GM04503 (cell line): ENCODE measurements around the gene CBLB.
"Not testable (repeated sequence)": the region's sequence is repeated elsewhere in the genome, so short reads cannot be mapped to it uniquely, and the experiment has no call there.

Experiments
- DNase-seq: peaks from one replicate; pipeline ENCODE4 v3.0.0-alpha.2; 2012; ENCODE audit warnings: low read depth

The CBLB gene

DNA sequence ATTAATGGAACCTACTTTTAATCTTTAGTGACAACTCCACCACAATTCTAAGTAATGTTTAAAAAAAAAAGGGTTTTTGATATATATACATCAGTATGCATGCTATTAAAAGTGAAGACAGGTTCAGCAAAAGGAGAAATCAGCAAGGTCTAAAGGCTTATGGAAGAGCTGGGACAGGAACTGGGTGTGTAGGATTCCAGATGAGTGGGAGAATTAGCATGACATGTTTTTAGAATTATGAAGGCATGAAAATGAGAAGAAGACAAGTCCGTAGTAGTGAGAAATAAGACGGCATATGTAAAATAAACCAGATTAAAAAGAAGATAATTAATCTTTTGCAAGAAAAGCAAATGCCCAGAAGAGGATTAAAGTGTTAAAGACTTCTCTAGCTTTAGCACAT, 52.0 kb downstream of the CBLB start:
- DNase-seq = no peak

DNA sequence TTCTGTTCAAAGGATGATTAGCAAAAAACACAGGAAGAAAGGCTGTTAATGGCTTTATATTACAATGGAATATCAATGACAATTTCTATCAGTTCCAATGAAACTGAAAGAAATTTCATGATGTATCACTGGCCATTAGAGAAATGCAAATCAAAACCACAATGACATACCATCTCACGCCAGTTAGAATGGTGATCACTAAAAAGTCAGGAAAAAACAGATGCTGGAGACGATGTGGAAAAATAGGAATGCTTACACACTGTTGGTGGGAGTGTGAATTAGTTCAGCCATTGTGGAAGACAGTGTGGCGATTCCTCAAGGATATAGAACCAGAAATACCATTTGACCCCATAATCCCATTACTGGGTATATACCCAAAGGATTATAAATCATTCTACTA, 53.5 kb downstream of the CBLB start:
- not testable (repeated sequence) for DNase-seq

DNA sequence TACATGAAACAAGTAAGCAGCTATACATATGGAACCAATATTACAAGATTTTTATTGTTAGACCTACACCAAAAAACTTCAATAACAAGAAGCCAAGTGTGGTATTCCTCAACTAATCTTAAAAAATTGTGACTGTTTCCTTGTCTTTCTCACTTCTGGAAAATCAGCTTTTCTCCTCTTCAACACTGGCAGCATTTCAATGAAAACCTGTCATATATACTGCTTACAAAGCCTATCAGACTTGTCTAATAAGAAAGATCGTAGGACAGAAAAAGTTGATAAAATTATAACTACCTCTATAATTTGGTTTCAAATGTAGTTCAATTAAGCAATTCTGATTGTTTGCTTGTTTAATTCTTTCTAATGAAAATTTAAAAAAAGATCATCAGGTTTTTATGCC, 55.1 kb downstream of the CBLB start:
- DNase-seq = no peak

DNA sequence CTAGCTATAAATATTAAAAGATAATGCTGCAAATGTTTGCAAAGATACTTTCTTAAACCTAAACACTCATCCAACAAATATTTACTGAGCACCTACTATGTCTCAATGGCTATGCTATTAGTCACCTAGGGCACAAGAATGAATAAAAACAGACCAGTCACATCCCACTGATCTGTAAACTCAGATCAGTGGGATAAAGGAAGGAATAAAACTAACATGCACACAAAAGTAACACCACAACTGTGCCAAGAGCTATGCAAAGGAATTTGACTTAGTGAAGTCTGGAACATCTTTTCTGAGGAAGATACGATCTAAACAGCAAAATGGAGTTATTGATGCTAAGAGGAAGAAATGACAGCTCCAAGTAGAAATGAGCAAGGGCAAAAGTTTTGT, 56.6 kb downstream of the CBLB start:
- peak; percentile 37 for DNase-seq

DNA sequence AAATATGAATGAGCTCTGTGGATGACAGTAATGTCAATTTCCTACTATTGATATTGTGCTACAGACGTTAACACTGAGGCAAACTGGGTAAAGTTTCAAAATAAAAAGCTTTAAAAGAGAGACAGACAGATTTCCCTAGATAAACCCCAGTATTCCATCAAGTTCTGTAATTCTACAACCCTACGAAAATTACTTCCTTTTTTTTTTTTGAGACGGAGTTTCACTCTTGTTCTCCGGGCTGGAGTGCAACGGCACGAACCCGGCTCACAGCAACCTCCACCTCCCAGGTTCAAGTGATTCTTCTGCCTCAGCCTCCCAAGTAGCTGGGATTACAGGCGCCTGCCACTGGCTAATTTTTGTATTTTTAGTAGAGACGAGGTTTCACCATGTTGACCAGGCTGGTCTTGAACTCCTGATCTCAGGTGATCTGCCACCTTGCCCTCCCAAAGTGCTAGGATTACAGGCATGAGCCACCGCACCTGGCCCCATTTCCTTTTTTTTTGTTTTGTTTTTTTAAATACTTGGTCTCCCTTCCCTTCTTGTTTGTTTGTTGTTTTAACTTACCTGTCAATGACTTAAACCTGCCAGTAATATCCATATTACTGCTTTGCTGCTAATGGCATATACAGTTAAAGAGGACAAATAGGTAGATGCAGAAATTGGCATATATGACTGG, 57.2 kb downstream of the CBLB start:
- no peak for DNase-seq

DNA sequence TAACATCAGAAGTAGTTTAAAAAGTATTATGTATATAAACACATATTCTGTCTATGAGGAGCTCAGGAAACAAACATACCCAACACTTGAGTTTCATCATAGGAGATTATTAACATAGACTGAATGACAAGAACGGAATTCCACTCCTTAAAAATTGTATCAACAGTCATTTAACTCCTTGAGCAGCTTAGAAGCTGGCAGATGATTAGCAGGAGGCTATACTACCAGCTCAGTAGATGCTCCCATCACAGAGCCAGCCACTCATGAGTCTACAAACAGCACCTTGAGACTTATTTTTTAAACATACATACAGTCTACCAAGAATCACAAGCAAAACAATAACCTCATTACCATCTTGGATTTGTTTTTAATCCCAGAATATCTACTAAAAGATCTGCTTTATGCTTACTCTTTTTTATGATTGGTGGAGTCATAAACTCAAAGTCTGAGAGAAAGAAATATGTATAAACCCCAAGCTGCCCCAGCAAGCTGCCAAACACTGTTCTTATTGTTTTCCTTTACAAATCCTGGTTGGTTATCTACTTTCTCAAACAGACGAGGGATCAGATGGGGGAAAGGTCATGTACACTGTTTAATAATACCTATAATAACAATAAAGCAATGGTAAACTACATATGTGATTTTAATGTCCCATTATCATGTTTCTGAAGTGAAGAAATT, 59.5 kb downstream of the CBLB start:
- no peak for DNase-seq

DNA sequence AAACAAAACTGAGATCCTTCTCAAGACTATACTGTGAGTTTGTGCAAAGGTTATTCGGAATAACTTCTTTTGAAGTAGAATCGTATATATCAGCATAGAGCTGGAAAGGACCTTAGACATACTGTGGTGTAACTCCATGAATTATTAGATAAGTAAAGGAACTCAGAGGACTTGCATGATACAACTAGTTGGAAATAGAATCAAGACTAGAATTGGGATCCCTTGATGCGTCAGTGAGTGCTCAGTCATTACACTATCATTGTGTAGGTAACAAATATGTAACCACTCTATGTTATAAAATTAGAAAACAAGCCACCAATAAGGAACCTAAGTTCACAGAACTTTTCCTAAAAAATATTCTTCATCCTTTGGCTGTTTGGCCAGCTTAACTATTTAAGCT, 61.1 kb downstream of the CBLB start:
- no peak for DNase-seq

DNA sequence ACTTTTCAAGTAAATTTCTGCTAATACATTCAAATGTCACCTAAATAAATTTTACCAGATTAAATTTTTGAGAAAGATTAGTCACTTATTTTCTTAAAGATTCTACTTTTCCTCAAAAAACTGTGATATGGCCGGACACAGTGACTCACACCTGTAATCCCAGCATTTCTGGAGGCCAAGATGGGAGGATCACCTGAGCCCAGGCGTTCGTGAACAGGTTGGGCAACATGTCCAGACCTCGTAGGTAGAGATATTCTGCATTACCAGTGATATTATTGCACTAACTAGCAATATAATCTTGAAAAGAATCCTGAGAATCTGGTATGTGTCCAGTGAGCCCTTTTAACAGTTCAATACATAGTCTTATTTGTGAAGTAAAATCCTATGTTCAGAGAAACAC, 61.7 kb downstream of the CBLB start:
- no peak for DNase-seq

DNA sequence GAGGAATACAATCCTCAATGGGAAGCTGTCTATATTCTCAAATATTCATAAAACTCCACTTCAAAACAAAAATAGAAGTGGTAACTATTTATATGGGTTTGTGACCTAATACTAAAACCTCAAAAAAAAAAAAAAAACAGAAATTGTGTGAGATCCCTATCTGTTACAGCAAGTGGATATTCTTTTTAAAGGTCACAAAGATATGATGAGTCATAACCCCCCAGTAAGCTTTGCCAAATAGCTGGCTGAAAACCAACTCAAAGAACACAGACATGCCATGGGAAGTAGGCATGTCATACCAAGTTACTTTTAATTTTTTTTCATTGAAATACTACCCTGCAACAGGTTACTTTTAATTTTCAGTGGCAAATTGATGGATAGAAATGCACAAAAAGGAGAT, 62.5 kb downstream of the CBLB start:
- DNase-seq = no peak

DNA sequence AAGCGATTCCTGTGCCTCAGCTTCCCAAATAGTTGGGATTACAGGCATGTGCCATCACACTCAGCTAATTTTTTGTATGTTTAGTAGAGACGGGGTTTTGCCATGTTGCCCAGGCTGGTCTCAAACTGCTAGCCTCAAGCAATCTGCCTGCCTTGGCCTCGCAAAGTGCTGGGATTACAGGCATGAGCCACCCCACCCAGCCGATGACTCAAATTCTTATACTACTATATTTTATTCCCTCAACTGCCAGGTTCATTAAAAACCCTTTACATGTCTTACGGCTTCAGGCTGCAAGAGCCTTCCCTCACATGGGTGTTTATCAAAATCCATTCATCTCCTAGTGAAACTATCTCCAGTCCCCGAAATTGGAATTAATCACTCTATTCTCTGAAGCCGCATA, 63.4 kb downstream of the CBLB start:
- no peak for DNase-seq

DNA sequence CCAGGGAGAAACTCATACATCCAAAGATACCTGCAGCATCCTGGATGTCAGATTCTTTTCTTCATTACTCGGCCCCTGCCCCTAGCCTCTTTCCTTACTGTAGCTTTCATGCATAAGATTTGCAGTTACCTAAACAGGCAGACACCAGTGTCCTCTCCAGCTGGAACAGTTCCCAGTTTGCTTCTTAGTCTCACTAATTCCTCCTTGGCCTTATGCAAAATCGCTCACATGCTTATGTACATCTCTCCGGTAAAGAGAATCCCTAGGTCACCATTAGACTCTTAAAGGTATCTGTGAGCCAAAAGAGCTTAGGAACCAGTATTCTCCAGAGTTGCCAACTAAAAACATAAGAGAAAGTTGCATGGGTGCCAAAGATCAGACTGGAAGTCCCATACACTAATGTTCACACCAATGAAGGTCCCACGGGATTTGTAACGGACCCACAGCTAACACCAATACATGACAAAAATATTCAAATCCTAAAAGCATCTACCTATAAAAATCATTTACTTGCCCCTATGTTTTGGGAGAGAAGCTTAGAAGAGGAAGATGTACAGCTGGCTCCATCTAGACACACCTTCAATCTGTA, 66.6 kb downstream of the CBLB start:
- no peak for DNase-seq

DNA sequence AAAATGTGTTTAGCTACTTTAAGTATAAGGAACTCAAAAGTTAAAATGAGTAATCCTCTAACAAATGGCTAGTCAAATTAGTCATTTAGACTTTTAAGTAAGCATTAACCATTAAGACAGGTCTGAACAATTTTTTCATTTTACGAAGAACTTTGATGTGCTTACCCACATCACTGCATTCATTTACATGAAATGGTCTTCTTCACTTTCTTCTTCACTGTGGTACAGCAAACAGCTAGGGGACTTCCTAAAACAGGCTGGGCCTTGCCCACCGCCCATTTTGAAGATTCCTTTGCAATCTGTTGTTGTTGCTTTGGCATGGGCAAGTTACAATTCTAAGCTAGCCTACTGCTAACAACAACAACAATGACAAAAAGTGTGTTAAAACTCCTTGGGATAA, 67.4 kb downstream of the CBLB start:
- no peak for DNase-seq

DNA sequence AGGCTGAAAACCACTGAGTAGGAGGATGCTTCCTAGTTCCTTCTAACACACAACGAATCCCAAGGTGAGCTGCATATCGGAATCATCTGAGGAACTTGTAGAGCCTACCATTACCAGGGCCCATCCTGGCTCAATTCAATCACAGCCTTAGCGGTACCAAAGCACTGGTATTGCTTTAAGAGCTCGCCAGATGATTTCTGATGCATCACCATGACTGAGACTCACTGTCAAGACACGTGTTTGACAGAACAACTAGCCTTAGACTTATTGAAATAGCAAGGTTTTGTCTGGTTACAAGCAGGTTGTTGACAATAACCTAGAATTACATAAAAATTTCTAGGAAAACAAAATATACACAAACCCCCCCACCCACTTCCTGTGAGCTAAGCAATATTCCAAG, 68.5 kb downstream of the CBLB start:
- no peak for DNase-seq

DNA sequence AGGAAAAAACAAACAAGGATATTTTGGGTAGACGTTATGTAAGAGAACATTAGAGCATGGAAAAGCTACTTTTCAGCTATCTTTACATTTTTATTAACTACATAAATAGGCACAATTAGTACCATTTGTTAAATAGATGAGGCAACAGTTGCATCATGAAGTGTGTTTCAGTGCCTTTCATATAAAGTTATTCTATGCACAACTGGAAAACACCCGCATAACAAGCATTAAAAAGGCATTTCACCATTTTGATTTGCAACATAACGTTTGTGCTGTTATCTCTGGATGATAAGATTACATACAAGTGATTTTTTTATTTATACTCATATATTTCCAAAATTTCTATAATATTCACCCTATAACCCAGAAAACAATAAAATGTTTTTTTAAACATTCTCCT, 69.5 kb downstream of the CBLB start:
- DNase-seq = no peak

DNA sequence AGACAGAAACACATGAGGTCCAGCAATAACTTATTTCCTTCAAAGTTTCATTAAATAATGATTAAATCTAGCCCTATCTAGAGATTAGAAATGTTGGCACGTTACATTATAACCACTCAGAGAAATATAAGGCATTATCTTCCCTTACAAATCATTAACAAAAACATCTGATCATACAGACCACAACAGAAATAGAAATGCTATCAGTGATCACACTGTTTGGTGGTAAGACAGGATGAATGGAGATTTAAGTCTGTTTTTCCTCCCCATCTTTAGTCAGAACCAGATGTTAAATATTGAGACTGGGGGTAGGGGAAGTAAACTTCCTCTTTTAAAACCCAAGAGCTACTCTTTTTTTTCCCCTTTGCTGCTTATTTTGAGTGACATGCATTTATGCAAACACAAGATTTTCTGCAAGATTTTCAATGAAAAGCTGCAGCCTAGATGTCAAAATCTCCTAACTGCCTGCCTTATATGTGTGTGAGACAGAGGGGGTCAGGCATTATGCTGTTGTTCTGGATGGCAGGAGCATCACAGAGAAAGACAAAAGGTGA, 70.4 kb downstream of the CBLB start:
- DNase-seq = no peak

DNA sequence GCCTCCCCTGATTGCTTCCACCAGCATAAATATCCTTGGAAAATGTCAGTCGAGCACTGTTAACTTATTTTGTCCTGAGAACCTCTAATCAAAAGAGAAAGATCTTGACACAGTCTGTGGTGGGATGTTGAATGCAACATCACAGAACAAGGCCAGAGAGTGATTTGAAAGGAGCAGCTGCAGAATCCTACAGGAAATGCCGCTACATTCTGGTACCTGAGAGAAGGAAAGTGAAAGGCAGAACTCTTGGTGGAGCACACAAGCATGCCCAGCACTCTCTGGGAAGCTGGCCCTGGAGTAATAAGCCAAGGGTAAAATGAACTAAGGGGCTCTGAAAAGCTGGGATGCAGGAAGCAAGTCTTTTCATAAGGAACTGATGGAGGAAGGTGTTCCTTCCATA, 75.8 kb downstream of the CBLB start:
- no peak for DNase-seq

DNA sequence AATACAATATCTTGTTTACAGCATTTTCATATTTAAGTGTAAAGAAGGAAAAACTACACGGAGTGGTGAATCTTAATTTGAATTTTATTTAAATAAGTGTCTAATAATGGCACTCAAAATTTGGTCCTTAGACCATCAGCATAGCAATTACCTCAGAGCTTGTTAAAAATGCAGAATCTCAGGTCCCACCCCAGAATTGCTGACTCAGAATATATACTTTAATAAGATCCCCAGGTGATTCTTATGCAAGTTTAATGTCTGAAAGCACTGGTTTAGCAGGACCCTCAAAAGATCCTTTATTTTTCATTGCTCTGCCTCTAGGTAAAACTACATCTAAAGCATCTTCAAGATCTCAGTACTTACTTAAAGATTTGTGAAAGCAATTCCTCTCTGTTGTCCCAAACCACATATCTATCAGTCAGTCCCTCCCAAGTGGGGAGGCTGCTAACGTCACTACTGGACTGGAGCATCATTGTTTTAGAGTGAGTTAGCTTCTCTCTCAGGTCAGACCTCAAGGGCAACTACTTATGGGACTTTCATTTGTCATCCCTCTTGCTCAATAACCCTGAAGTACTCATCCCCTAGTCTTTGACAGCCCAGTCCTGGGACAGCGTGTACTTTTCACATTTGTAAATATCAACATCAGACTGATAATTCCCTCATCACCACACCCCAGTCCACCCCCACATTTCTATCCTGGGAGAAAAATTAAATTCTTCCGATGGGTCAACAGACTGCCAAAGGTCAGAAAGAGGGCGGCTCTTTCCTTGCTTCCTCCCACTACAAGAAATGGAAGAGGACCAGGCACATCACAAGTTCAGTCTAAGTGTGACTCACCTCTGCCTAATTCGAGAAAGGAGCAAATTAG, 76.7 kb downstream of the CBLB start:
- peak; percentile 96 for DNase-seq

DNA sequence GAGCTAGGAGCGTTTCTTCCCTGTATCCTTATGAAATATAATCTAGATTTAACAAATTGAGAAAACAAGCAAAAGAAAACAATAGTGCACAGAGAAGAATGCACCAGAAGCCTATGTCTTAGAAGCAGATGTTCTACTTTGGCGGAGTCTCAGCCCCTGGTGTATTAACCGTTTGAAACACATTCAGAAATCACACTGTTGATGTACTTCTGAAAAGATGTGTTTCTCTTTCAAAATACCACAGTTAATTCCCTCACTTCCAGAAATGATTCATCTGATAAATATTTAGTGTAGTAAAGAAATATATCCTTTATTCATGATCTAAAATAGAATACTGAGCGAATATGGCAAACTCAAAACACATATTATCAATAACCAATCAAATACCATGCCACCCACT, 77.7 kb downstream of the CBLB start:
- DNase-seq = peak; percentile 42

DNA sequence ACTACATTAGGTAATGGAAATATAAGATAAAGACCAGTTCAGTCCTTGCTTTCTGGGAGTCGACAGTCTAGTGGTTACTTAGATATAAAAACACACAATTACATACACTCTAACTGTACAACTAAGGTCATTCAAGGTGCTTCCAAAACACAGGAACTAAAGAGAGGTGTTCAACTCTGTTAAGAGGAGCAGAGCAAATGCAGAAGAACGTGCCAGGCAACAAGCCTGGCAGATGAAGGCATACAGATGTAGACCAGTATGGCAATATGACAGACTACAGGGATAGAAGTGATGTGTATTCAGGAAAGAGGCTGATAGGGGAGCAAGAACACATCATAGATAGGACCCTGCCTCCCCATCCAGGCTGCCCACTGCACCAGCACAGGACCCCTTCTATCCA, 78.3 kb downstream of the CBLB start:
- no peak for DNase-seq

DNA sequence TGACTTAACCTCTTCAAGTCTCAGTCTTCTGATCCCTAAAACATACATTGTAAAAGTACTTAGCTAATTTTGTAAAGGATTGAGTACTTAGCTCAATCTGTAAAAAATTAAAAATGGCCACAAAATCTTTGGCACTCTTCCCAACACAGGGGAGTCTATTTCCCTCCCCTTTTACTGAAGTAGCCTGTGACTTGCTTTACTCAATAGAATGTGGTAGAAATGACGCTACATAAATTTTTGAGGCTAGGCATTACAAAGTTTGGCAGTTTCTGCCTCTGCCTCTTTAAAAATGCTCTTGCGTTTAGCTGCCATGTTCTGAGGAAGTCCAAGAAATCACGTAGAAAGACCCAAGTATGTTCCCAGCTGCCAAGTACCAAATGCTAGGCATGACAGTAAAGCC, 80.2 kb downstream of the CBLB start:
- no peak for DNase-seq

DNA sequence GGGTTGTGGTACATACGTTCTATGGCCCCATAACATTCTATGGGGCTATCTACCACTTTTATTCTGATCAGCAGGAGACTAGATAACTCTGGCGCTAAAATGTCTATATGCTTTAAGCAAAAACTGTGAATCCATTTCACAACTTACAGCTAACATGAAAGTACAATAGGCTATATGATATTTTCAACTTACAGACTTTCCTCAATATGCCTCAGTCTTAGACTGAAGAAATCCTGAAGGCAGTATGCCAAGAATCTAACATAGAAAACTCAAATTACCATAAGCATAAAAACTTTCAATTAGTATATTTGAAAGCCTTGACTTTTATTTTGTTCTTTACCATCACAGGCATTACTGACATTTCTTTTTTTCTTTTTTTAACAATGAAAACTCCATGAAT, 81.4 kb downstream of the CBLB start:
- no peak for DNase-seq

DNA sequence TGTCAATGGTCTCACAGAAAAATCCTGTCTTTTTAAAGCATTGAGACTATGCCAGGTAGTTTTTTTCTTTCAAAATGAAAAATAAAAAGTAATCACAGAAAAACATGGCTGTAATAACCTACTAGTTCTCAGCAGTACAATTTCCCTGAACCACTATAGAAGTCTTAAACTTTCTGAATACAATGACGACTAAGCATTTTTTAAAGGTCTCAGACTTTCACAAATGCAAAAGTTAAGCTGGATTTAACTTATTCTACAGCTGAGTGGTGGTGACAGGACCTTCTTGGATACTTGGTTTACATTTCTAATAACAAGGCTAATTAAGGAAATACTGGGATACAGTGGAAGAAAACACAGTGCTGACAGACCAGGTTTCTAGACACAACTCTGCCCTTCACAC, 81.8 kb downstream of the CBLB start:
- no peak for DNase-seq

DNA sequence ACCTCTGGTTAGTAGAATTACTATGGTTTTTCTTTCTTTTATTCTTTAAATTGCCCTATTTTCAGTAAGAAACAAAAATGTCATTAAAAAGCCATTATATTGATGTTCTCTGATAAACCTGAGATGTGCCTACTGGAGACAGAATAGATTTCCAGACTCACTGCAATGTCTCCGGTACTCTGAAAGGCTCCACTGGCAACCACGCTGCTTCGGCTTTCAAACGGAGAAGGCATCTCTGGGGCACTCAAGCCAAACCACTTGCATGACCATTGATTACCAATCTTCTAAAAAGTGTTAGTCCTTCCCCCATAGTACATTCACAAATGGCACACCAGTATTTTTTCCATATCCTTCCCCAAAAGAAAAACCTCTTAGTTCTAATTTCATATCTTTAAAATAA, 82.6 kb downstream of the CBLB start:
- no peak for DNase-seq
